SIG-M5 (cell line): ENCODE results near the gene MTPN.

ENCODE experiments used
- DNase-seq: peaks from one replicate; lab custom pipeline; 2025; lab: John Stamatoyannopoulos, UW

MTPN gene

GRCh38 chr7:135956393-135956792 lies 20.8 kb downstream of the MTPN start:
- DNase-seq, result no peak

- no peak for DNase-seq
Observed at GRCh38 chr7:135950972-135951371, 26.2 kb downstream of the MTPN start.

GRCh38 chr7:135950429-135950828 lies 26.7 kb downstream of the MTPN start:
- no peak for DNase-seq

- DNase-seq, result no peak
Observed at GRCh38 chr7:135946289-135947055, 30.7 kb downstream of the MTPN start.

- no peak for DNase-seq
Observed at GRCh38 chr7:135944753-135945152, 32.4 kb downstream of the MTPN start.

- DNase-seq, result no peak
Observed at GRCh38 chr7:135943134-135943879, 33.9 kb downstream of the MTPN start.

- DNase-seq, result no peak
Observed at GRCh38 chr7:135942614-135943013, 34.5 kb downstream of the MTPN start.

GRCh38 chr7:135940077-135941075 lies 36.8 kb downstream of the MTPN start:
- DNase-seq, result no peak

GRCh38 chr7:135939261-135939812 lies 37.8 kb downstream of the MTPN start:
- DNase-seq, result no peak

- DNase-seq, result no peak
Observed at GRCh38 chr7:135938563-135938962, 38.6 kb downstream of the MTPN start.

GRCh38 chr7:135938086-135938485 lies 39.1 kb downstream of the MTPN start:
- DNase-seq, result no peak

- no peak for DNase-seq
Observed at GRCh38 chr7:135936497-135937217, 40.5 kb downstream of the MTPN start.

GRCh38 chr7:135934651-135935050 lies 42.5 kb downstream of the MTPN start:
- DNase-seq, result no peak

GRCh38 chr7:135933509-135934188 lies 43.5 kb downstream of the MTPN start:
- no peak for DNase-seq

- DNase-seq, result no peak
Observed at GRCh38 chr7:135932131-135932530, 45.0 kb downstream of the MTPN start.

GRCh38 chr7:135930565-135931461 lies 46.3 kb downstream of the MTPN start:
- DNase-seq, result no peak

GRCh38 chr7:135929722-135930141 lies 47.4 kb downstream of the MTPN start:
- DNase-seq, result no peak

GRCh38 chr7:135929249-135929648 lies 47.9 kb downstream of the MTPN start:
- no peak for DNase-seq

- no peak for DNase-seq
Observed at GRCh38 chr7:135928136-135928535, 49.0 kb downstream of the MTPN start.

GRCh38 chr7:135925210-135925609 lies 51.9 kb downstream of the MTPN start:
- no peak for DNase-seq
